Fibroblast of peridontal ligament (primary cell): Measurements from ENCODE around the gene IDNK.

ENCODE experiments used
- DNase-seq: peaks from one replicate; pipeline ENCODE4 v3.0.0-alpha.2; 2010; ENCODE audit errors: extremely low read depth

The IDNK gene

DNA sequence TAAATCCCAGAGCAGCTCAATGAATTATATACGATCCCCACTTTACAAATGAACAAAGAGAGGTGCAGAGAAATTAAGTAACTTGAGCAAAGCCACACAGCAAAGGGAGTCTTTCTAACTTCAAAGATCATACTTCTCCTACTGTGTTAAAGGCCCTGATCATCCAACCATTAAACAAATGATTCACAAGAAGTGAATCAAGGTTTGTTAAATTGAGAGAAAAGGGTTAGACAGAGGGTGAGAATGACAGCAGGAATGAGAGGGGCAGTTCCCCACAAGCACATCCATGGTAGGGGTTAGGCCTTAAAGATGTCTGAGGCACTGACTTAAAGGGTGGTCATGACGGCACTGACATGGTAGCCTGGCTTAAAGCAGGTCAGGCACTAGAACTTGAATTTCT, 10.7 kb downstream of the IDNK start:
- DNase-seq, result no peak

GRCh38 chr9:83636813-83637212, 13.9 kb downstream of the IDNK start:
- DNase-seq, result no peak

- DNase-seq, result no peak
Measured at GRCh38 chr9:83637389-83637788, 14.4 kb downstream of the IDNK start.

DNA sequence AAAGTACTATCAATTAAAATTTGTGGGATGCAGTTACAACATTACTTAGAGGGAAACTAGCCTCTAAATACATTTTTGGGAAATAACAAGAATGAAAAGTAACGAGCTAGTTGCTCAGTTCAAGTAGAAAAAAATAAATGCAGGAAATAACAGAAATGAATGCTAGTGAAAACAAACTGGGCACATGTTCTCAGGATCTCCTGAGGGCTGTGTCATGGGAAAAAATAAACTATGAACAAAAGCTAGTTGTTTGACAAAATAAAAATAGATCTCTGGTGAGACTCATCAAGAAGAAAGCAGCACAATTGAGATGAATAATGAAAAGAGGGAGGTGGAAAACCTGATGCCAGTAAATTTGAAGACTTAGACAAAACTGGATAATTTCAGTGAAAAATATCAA, 16.3 kb downstream of the IDNK start:
- no peak for DNase-seq

GRCh38 chr9:83642793-83643192, 19.9 kb downstream of the IDNK start:
- DNase-seq, result no peak

DNA sequence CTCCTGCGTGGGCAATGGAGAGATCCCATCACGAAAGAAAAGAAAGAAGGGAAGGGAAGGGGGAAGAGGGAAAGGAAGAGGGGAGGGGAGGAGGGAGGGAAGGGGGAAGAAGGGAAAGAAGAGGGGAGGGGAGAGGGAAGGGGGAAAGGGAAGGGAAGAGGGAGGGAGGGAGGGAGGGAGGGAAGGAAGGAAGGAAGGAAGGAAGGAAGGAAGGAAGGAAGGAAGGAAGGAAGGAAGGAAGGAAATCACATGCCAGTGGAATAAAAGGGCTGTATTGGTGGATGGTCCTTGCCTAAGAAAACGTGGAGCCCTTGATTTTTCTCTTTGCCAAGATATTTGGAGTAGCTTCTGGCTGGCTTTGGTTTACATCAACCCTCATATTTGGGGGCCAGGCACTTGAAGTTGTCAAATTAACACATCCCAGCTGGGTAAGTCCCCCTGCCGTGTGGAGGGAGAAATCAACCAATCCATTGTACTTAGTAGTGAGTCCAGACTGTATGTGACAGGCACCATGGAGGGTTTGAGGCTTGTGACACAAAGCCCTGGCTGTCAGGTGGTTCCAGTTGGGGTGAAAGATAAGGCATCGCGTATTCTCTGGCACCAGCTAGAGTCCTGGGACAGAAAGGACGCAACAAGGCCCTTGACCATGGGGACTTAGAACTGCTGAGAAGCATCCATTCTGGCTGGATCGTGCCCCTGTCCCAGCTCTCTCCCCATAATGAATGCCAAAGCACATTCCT, 23.7 kb downstream of the IDNK start:
- DNase-seq, result no peak

GRCh38 chr9:83649080-83649479, 26.1 kb downstream of the IDNK start:
- DNase-seq, result peak; percentile 24

GRCh38 chr9:83649515-83649914, 26.6 kb downstream of the IDNK start:
- DNase-seq, result no peak

- no peak for DNase-seq
Measured at GRCh38 chr9:83651558-83651957, 28.6 kb downstream of the IDNK start.

DNA sequence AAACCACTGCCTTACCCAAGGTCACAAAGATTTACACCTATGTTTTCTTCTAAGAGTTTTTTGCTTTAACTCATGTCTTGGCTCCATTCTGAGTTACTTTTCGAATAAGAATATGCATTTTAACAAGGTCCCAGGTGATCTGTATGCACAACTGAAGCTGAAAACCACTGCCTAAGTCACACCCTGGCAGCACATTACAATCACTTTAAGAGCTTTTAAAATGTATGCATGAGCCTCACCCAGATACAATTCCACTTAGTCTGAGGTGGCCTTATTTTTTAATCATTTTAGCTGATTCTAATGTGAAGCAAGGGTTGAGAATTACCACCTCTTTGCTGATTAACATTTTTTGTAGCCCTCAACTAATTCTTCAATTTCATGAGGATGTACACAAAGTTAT, 29.5 kb downstream of the IDNK start:
- DNase-seq, result no peak

DNA sequence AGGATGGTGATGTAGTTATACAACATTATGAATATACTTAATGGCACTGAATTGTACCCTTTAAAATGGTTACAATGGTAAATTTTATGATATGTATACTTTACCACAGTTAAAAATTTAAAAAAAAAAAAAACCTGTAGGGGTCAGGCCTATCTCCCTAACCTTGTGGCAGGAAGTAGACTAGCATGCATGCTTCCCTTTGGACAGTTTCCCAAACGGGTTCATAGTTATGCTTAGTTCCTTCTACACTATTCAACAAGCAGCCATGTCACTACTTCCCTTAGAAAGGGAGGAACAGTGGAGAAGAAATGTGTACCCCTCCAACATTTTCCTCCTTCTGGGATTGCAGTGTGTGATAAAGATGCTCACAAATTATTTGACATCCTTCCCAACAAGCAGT, 32.5 kb downstream of the IDNK start:
- no peak for DNase-seq

GRCh38 chr9:83656032-83656680, 33.2 kb downstream of the IDNK start:
- no peak for DNase-seq

- DNase-seq, result no peak
Measured at GRCh38 chr9:83656952-83657351, 34.0 kb downstream of the IDNK start.

DNA sequence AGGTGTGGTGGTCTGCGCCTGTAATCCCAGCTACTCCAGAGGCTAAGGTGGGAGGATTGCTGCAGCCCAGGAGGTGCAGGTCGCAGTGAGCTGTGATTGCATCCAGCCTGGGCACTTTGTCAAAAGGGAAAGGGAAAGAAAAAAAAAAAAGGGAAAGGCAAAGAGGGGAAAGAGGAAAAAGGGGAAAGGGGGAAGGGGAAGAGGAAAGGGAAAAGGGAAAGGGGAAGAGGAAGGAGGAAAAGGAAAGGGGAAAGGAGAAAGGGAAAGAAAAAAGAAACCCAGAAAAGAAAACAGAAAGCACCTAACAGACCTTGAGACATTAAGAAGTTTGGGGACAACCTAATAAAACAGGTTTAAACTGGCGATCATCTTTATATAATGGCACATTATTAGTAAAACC, 40.0 kb downstream of the IDNK start:
- DNase-seq, result no peak

DNA sequence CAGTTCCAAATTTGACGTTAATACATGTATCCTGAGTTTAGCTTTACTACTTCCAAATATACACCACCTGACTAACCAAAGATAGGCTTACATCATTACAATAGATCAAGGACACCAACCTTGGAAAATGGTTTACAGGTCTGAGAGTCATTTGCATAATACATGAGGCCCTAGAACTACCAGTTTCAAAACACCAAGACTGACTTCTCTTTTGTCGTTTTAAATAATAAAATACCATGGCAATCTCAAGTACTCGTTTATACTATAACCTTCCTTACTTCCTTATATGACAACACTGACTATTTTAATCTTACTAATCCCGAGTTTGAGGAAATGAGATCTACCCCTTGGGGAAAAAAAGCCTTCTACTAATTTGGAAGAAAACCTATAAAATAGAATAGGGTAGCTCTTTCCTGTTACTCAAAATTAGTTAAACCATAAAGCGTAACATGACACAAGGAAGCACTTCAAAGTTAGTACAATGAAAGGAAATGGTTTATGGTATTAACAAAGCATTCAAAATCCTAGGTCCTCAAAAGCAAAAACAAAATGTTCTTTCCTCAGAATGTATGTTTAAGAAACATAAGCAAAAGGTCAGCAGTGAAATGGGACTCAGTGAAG, 42.7 kb downstream of the IDNK start:
- no peak for DNase-seq

GRCh38 chr9:83669067-83669466, 46.1 kb downstream of the IDNK start:
- no peak for DNase-seq

GRCh38 chr9:83670381-83670780, 47.4 kb downstream of the IDNK start:
- DNase-seq, result no peak

DNA sequence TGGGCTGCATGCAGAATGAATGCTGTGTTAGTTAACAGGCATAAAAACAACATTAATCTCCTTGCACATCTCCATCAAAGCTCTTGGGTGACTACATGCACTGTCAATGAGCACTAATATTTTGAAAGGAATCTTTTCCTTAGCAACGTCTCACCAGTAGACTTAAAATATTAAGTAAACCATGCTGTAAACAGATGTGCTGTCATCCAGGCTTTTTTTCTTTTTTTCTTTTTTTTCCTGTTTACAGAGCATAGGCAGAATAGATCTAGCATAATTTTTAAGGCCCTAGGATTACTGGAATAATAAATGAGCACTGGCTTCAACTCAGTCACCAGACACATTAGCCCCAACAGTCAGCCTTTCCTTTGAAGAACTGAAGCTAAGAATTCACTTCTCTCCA, 48.5 kb downstream of the IDNK start:
- no peak for DNase-seq

DNA sequence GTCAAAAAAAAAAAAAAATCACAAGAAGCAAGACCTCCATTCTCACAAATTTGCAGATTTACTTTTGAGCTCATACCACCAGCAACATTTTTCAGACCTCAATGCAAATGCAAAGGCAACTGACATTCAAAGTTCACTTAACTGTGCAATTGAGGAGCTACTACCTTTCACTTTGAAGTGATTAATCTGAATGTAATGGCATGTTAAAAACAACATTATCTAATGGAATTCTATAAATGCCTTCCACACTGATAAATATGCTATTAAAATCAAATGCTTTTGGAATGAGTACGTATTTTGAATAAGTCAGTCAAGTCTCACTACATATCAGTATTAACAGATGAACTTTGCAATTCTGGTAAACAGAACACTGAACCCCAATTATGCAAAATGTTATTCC, 52.5 kb downstream of the IDNK start:
- DNase-seq, result no peak

GRCh38 chr9:83677596-83677995, 54.7 kb downstream of the IDNK start:
- no peak for DNase-seq

GRCh38 chr9:83680233-83680632, 57.3 kb downstream of the IDNK start:
- DNase-seq, result no peak

DNA sequence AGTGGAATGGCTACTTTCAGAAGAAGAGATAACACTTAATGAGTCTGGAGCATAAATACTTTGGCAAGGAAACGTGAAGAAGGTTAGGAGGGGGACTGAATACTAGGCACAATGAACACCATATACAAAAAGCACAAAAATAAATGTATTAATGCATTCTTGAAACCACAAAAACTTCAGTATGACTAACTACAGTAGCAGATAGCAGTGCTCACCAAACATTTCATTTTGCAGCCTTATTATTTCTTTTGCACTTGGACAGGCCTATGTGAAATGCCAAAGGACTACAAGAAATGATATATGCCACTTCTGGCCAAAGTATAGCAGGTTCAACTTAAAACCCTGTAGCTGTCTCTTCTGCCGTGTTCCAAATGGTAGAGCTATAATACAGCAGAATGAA, 58.5 kb downstream of the IDNK start:
- no peak for DNase-seq

- DNase-seq, result no peak
Measured at GRCh38 chr9:83688921-83689320, 66.0 kb downstream of the IDNK start.
